ENCODE results near the gene DOHH. TPM values are rescaled to one million over a fixed set of nuclear protein-coding genes. Genes with fewer than 3 reads are reported as not detected.

DOHH gene
- polyA plus RNA-seq, 1 donor (not counting 4 experiments of a cell fraction or from before 2014, with no cell fraction given) = 4.2 TPM

DNA sequence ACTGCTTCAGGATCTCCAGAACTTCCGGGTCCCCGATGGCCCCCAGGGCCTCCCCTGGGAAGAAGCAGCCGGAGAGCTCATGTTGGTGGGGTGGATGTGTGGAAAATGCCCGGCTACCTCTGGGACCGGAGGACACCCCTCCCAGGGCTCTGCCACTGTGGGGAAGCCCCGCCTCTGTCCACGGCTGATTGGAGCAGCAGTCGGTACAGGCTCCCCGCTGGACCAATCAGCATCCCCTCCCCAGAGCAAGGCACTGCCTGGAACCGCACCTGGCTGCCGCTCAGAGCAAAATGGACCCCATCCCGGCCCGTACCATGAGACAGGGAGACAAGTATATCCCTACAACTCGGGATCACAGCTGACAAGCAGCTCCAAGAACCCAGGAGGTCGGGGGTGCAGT, 6.4 kb downstream of the DOHH start:
- no peak overlapping the region for H3K27ac ChIP-seq (ENCODE audit: control insufficient read depth, insufficient read depth, low read length)
- H3K9me1 ChIP-seq (ENCODE audit: control insufficient read depth, extremely low read depth, insufficient read depth, low read length) = peaks cover 3% of the 10 kb centered on the region
- no peaks in the 10 kb centered on the region for H3K27me3 ChIP-seq (ENCODE audit: control insufficient read depth, extremely low read depth, insufficient read depth, low read length)
- H3K9me3 ChIP-seq (ENCODE audit: control insufficient read depth, low read depth, low read length) = no peaks in the 10 kb centered on the region
- no peak overlapping the region for H3K4me3 ChIP-seq (ENCODE audit: control insufficient read depth in 2 of 3, extremely low read depth in 1 of 3, insufficient read depth in 2 of 3, low read depth in 1 of 3, low read length in 3 of 3)
- dilution Hi-C loops (cut with MboI; ENCODE audit: extremely low pct_ligation_motif_present, low sequenced_read_pairs) = no loop called here
- H4K20me1 ChIP-seq (ENCODE audit: control insufficient read depth, extremely low read depth, insufficient read depth, low read length) = peaks cover 2% of the 10 kb centered on the region
- peaks cover 13 to 27% of the 10 kb centered on the region in 2 experiments for H3K36me3 ChIP-seq (ENCODE audit: control insufficient read depth in 2 of 2, extremely low read depth in 1 of 2, insufficient read depth in 2 of 2, low read length in 2 of 2)
- no peaks in the 10 kb centered on the region for H3K4me1 ChIP-seq (ENCODE audit: control insufficient read depth, extremely low read depth, insufficient read depth, low read length)
- no peak for TF ChIP-seq EZH2 (IDR thresholded peaks at IDR 0.05; ENCODE audit: low read length)
- TF ChIP-seq, protein P1, sequence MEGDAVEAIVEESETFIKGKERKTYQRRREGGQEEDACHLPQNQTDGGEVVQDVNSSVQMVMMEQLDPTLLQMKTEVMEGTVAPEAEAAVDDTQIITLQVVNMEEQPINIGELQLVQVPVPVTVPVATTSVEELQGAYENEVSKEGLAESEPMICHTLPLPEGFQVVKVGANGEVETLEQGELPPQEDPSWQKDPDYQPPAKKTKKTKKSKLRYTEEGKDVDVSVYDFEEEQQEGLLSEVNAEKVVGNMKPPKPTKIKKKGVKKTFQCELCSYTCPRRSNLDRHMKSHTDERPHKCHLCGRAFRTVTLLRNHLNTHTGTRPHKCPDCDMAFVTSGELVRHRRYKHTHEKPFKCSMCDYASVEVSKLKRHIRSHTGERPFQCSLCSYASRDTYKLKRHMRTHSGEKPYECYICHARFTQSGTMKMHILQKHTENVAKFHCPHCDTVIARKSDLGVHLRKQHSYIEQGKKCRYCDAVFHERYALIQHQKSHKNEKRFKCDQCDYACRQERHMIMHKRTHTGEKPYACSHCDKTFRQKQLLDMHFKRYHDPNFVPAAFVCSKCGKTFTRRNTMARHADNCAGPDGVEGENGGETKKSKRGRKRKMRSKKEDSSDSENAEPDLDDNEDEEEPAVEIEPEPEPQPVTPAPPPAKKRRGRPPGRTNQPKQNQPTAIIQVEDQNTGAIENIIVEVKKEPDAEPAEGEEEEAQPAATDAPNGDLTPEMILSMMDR (optimal IDR thresholded peaks at IDR 0.05 in 1 of 3, IDR thresholded peaks at IDR 0.05 in 1 of 3, conservative IDR thresholded peaks at IDR 0.05 in 1 of 3; ENCODE audit: extremely low read depth in 1 of 3, insufficient read depth in 2 of 3, low read length in 3 of 3) = no peak
- H3K79me2 ChIP-seq (ENCODE audit: control insufficient read depth, insufficient read depth, low read length) = peaks cover 17% of the 10 kb centered on the region
- no peak for DNase-seq (ENCODE audit: low read depth, low spot score)
- FAIRE-seq = no peak
- H2AFZ ChIP-seq (ENCODE audit: control insufficient read depth, low read length) = no peak overlapping the region
- H3K9ac ChIP-seq (ENCODE audit: control insufficient read depth, extremely low read depth, insufficient read depth, low read length) = no peak overlapping the region
- H3K4me2 ChIP-seq (ENCODE audit: control insufficient read depth, extremely low read depth, insufficient read depth, low read depth, low read length) = no peak overlapping the region

DNA sequence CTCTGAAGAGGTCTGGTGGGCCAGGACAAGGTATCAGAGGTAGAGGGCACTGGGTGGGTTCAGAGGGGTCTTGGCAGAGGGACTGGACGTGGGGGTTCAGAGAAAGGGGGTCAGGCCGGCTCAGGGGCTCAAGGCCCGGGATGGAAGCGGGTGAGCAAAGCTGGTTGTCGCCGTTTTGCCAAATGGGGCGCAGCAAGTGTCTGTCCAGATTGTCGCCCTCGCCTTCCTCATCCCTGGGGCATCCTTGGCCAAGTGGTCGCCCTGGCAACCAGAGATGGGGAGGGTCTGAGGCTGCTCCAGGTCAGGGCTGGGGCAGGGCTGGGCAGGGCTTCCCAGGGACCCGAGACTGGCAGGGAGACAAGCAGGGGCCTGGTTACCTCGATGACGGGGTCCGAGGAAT, 6.8 kb downstream of the DOHH start:
- H3K4me3 ChIP-seq (ENCODE audit: control insufficient read depth in 2 of 3, extremely low read depth in 1 of 3, insufficient read depth in 2 of 3, low read depth in 1 of 3, low read length in 3 of 3) = no peak overlapping the region
- H3K27me3 ChIP-seq (ENCODE audit: control insufficient read depth, extremely low read depth, insufficient read depth, low read length) = no peaks in the 10 kb centered on the region
- peaks cover 2% of the 10 kb centered on the region for H4K20me1 ChIP-seq (ENCODE audit: control insufficient read depth, extremely low read depth, insufficient read depth, low read length)
- TF ChIP-seq EZH2 (IDR thresholded peaks at IDR 0.05; ENCODE audit: low read length) = no peak
- TF ChIP-seq, protein P1 (optimal IDR thresholded peaks at IDR 0.05 in 1 of 3, IDR thresholded peaks at IDR 0.05 in 1 of 3, conservative IDR thresholded peaks at IDR 0.05 in 1 of 3; ENCODE audit: extremely low read depth in 1 of 3, insufficient read depth in 2 of 3, low read length in 3 of 3) = no peak
- peaks cover 15% of the 10 kb centered on the region for H3K79me2 ChIP-seq (ENCODE audit: control insufficient read depth, insufficient read depth, low read length)
- H3K9ac ChIP-seq (ENCODE audit: control insufficient read depth, extremely low read depth, insufficient read depth, low read length) = no peak overlapping the region
- DNase-seq (ENCODE audit: low read depth, low spot score) = no peak
- no peak for FAIRE-seq
- dilution Hi-C loops (cut with MboI; ENCODE audit: extremely low pct_ligation_motif_present, low sequenced_read_pairs) = no loop called here
- H3K4me1 ChIP-seq (ENCODE audit: control insufficient read depth, extremely low read depth, insufficient read depth, low read length) = no peaks in the 10 kb centered on the region
- H3K9me3 ChIP-seq (ENCODE audit: control insufficient read depth, low read depth, low read length) = no peaks in the 10 kb centered on the region
- no peak overlapping the region for H2AFZ ChIP-seq (ENCODE audit: control insufficient read depth, low read length)
- peaks cover 13 to 27% of the 10 kb centered on the region in 2 experiments for H3K36me3 ChIP-seq (ENCODE audit: control insufficient read depth in 2 of 2, extremely low read depth in 1 of 2, insufficient read depth in 2 of 2, low read length in 2 of 2)
- H3K27ac ChIP-seq (ENCODE audit: control insufficient read depth, insufficient read depth, low read length) = no peak overlapping the region
- no peak overlapping the region for H3K4me2 ChIP-seq (ENCODE audit: control insufficient read depth, extremely low read depth, insufficient read depth, low read depth, low read length)
- peaks cover 2% of the 10 kb centered on the region for H3K9me1 ChIP-seq (ENCODE audit: control insufficient read depth, extremely low read depth, insufficient read depth, low read length)

Data from keratinocyte (primary cell).